Right renal pelvis (tissue), 4 donors: Measurements from ENCODE around the gene DES. TPM values are rescaled to one million over a fixed set of nuclear protein-coding genes. Genes with fewer than 3 reads are reported as not detected.

Source experiments
- DNase-seq, 4 donors: peaks; one replicate each; pipeline ENCODE4 v3.0.0-alpha.2; 2013; ENCODE audit warnings: low read depth in 4 of 4, low spot score in 3 of 4, missing footprints in 1 of 4
- polyA plus RNA-seq, 4 donors: library from polyadenylated mRNA; unstranded; fragments of 120-200 nt; gene quantifications; one replicate each; pipeline ENCODE4 v1.2.1, GENCODE V29; 2013; ENCODE audit not compliant: insufficient read length in 4 of 4

The DES gene
- polyA plus RNA-seq, 4 donors = 5.9 to 6.8 (median 6.6) TPM

DNA sequence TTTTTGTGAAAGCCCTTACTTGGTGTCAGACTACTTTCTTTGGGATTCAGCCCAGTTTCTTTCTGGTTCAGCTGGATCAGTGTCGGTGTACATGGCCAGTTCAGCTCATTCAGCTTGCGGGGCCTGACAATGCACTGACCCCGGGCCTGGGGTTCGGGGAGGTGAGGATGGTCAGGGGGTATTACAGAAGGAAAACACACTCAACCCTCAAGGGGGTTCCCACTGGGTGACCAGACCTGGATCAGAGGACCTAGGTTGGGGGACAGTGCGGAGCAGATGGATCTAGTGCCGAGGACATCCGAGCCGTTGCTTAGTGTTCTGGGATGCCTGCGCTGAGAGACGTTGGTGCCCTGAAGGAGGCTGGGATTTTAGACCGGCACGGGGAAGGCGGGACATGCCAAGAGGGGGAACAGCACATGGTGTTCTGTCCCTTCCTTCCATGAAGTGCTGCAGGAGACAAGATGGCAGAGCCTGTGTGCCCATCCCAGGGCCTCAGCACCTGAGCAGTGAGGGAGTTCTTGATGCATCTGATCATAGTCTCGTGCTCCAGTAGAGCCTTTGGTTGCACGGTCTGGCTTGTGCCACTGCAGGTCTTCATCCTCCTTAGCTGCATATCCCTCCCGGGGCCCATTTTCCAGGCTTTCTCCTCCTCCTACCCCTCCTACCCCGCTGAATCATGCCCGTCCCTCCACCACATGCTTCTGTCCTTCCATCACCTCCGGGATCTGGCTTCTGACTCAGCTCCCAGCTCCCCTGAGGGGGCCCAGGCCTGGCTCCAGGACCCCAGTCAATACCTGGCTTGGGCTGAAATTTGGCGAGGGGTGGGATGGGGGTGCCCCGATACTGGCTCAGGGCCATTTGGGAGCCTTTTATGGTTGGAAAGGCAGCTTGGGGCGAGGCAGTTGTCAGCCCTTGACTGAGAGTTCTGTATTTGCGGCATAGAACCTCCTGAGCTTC lies 34.5 kb downstream of the DES start:
- DNase-seq = no peak

DNA sequence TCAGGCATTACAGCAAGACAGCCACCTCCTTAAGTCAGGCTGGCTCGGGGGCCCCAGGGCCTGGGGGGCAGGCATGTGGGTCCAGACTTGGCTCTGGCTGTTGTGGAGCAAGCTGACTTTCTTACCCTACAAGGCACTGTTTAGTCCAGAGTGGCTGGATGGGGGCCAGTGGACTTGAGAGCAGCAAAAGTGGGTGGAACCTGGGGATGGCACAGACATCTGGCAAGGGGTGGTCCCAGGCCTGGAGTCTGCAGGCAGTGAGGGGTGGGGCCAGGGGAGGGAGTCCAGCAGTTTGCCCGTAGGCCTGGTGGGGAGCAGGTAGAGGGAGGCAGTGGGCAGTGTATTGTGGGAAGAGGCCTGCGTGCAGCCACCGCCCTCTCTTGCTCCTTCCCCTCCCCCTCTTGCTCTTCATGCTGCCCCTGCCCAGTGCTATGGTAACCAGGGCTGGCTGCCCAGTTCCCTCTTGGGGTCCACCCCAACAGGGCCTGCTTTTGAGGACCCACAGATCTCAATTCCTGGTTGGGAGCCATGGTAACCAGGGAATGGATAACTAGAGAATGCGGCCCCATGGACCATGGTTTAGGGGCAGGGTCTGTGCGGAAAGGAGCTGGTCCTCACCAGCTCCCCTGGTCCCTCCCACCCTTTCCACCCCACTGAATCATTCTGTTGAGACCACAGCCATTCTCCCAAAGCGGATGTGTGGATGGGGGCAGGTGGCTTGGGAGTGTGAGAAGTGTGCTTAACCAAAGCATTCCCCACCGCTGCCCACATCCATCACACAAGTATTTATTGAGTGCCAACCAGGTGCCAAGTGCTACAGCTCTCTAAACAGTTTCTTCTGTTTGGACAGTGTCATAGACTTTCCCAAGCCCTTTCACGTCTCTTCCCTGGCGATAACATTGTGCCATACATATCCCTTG lies 35.8 kb downstream of the DES start:
- DNase-seq = no peak

DNA sequence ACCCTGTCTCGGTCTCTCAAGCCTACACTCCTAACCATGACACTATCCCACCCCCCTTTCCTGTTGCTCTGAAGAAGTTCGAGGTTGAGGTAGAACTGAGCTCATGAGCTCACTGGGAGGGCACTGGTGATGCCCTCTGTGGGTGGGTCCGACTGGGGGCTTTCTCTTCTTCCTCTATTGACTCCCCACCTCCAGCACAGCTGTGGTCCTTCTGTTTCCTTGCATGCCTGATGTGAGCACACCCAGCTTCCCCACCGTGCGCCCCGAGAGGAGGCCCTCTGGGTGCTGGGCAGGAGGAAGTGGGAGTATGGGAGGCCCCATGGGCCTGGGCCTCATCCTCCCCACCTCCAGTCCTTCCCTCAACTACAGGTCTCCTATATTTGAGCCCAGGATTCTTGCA lies 37.4 kb downstream of the DES start:
- no peak for DNase-seq

DNA sequence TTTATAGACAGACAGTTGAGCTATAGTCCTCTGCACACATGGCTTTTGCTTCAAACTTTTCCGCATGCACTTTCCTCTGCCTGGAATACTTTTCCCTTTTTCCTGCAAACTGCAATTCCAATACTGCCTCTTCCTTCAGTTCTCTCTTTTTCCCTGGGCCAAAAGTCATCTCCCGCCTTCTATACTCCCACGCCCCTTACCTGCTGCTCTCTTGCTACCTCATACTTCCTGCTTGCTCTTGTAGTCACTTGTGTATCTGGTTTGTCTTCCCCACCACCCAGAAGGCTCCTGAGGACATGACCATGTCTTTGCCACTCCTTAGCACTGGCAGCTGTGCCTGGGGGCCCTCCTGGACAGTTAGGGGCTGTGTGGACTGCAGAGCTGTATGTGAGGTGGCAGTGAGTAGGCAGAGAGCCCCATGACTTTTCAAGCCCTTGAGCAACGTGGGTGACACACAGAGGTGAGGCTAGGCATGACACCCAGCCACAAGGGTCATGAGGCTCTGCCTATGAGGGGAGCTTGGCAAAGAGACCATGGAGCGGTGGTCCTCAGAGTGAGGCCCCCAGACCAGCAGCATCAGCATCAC lies 39.7 kb downstream of the DES start:
- DNase-seq = no peak

DNA sequence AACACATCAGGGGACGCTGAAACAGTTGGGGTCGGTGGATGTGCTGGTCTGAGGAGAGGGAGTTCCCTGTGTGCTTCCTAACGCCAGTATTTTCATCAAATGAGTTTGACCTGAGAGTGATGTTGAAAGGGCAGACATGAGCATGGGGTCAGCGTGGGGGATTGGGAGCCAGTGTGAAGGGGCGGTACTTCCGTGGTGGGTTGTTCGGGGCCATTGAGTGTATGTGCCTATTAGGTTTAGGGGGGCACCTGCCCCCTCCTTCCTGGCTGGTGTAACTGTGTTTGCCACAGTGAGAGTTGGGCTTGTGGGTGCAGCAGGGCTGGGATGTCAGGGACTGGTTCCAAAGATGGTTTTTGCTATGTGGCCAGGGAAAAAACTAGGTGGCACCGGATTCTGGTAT lies 40.8 kb downstream of the DES start:
- no peak for DNase-seq

DNA sequence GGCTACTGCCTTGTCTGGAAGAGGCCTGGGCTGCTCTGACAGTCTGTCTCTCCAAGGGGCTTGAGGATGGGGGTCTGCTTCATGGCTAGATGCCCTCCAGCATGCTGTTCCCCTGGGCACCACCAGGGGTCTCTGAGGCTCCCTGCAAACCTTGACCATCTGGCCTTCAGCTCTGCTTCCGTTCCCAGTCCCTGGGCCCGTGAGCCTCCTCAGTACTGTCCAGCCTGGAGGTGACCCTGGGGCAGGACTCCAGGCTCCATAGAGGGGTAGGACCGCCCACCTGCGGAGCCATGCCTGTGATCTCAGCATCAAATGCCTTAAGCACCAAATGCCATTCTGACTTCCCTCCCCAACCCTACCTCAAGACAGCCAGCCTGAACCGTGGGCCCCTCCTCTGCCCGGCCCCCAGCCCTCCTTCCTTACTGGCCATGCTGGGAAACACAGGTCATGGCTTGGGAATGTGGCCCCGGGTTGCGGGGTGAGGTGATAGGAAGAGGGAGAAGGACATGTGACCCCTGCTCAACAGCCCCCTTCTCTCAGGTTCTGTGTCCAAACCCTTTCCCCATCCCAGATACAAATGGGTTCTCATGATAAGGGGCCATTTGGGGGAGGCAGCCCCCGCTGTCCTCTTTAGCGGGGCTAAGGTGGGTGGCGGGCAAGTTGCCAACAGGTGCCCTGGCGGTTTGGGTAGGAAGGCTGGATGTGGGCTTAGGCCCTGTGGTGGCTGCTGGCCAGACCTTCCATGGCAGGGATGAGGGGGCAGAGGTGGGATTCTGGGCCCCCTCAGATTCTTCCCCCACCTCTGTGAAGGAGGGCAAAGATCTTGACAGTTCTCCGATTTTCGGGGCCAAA lies 41.5 kb downstream of the DES start:
- no peak for DNase-seq

DNA sequence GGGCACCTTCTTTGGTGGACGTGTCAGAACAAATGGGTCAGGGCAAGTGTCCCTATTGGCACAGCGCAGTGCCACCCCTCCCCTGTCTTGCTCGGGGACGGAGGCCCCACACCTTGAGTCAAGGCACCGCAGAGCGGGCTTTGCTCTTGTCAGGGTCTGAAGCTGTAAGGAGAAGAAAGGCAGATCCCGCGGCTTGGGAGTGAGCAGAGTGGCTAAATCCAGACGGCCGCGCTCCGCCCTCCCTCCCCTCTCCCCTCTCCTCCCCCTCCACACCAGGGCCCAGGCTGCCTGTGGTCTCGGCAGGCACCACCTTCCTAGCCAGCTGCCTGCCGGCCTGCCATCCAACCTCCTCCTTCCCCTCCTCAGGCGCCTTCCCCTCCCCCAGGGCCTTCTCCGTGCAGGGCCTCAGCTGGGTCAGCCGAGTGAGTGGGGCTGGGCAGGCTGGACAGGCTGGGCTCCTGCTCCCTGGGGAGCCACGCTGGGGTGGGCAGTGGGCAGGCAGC lies 42.3 kb downstream of the DES start:
- peak in 2 of 4 donors; percentile 50 to 63 for DNase-seq

DNA sequence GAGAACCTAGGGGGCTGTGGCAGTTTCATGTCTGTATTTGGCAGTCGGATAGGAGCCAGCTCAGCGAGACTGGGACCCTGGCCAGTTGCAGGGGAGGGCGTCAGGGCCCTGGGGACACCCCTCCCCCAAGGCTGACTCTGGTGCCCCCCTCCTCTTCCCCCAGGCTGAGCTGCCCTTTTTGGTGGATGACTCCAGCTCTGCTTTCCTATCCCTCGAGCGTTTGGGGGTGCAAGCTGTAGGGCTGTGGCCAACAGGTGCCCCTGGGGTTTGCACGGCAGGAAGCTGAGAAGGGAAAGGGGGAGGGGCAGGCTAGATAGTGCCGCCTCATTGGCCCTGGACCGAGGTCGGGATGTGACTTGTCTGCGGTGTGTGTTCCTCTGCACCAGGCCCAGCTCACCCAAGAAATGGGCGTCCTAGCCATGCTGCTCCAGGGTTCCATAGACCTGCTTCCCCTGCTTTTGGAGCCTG lies 42.9 kb downstream of the DES start:
- no peak for DNase-seq

DNA sequence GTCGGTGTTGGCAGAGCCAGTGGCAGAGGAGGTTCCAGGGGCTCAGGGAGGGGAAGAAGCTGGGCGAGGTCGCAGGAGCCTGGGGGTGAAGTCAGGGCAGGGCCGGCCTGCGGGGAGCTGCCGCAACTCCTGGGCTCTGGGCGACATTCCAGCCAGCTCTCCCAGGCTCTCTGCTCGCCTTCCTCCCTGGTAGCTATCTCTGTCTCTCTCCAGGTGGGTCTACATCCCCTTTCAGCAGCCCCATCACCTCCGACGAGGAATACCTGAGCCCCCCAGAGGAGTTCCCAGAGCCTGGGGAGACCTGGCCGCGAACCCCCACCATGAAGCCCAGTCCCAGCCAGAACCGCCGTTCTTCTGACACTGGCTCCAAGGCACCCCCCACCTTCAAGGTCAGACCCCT lies 43.5 kb downstream of the DES start:
- DNase-seq = no peak

DNA sequence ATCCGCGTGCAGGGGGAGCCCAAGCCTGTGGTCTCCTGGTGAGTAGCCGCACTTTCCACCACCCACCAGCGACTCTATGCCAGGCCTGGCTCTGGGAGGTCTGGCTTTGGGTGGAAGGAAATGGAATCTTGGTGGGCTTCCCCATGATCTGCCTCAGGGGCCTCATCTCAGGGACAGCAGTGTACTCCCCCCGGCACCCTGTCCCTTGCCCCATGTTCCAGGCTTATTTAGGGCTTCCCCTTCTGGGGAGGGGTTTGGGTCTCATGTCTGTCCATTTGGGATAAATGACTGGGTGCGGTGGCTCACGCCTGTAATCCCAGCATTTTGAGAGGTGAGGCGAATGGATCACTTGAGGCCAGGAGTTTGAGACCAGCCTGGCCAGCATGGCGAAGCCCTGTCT lies 44.2 kb downstream of the DES start:
- no peak for DNase-seq

DNA sequence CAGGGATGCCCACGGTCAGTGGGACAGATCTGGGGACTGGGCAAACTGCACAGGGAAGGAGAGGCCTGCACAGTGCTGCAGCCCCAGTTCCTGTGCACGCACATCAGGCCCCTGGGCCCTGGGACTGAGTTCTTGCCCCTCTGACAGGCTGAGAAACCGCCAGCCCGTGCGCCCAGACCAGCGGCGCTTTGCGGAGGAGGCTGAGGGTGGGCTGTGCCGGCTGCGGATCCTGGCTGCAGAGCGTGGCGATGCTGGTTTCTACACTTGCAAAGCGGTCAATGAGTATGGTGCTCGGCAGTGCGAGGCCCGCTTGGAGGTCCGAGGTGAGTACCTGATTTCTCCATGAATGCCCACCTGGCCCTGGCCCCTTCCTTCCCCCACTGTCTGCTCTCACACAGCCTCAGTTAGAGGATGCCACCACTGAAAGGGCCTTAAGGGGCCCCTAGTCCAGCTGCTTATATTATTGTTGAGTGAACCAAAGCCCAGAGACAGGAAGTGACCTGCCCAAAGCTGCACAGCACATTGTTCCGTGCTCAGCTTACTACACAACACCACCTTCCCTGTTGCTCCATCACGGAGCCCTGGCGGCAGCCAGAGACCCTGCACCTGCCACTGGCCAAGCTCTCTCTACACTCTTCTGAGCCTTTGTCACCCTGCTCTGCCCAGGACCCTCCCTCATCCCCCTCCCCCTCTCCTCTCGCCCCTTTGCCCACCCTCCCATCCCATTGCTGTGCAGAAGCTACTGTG lies 46.3 kb downstream of the DES start:
- DNase-seq = no peak

DNA sequence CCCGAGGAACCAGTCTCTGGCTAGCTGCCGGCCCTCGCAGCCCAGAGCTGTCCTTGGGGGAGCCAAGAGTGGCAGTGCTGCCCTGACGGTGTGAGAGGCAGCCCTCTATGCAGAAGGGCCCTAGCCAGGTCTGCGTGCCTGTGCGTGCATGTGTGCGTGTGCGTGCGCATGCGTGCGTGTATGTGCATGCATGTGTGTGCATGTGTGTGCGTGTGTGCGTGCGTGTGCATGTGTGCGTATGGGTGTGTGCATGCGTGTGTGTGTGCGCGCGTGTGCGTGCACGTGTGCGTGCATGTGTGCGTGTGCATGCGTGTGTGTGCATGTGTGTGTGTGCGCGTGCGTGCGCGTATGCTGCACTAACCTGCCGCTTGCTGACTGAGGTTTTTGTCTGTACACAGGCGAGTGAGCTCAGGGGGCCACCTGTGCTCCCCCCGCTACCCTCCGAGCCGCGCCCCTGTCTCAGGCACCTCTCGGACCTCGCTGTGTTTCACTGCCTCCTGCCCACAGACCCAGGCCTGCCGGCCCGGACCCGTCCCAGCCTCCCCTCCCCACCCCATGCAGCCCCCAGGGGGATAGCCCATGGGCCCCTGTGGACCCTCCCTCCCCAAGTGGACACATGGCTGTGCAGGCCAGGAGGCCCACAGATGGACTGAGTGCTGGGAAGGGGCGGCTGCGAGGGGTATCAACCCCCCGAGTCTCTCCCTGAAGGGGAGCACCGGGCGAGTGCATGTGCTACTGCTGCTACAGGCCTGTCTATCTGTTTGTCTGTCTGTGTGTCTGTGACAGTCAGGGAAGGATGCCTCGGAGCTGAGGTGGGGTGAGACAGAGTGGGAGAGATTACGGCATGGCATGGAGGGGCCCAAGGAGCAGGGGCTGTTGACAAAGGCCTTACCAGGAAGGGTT lies 47.7 kb downstream of the DES start:
- no peak for DNase-seq

DNA sequence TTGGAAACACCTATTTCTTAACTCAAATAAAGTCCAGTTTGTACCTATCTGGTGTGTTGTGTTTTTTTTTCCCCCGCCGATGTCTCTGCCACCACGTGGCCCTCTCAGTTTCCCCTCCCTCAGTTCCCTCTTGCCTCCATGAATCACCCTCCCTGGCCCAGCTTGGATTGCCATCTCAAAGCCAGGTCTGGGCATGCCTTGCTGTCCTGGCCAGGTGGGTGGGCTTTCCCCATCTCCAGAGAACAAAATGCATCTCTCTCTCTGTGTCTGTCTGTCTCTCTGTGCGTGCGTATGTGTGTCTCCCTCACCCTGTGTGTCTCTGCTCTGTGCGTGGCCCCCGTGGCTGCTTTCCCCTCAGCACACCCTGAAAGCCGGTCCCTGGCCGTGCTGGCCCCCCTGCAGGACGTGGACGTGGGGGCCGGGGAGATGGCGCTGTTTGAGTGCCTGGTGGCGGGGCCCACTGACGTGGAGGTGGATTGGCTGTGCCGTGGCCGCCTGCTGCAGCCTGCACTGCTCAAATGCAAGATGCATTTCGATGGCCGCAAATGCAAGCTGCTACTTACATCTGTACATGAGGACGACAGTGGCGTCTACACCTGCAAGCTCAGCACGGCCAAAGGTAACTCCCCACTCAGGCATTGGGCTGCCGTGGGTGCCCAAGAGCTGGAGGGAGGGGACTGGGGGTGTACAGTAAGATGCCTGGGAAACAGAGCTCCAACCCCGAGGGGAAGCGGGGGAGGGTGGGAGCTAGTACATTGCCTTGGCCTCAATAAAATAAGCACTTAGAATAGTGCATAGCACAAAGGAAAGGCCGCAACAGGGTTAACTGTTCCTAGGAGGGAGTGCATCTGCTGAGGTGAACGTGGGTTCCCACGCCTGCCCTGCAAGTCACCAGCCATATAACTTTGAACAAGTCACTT lies 48.9 kb downstream of the DES start:
- DNase-seq = no peak

DNA sequence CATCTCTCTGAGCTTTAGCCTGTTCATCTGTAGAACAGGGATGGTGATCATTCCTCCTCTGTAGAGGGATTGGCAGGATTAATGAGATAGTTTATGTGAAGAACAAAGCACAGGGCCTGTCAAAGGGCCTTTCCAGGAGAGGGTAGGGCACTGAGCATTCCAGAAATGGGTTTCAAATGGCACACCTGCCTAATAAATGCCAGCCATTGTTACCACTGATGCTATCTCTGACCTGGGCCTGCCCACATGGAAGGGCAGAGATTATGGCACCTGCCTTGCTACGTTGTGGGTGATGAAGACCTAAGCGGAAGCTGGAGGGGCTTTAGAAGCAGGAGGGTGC lies 49.5 kb downstream of the DES start:
- no peak for DNase-seq

DNA sequence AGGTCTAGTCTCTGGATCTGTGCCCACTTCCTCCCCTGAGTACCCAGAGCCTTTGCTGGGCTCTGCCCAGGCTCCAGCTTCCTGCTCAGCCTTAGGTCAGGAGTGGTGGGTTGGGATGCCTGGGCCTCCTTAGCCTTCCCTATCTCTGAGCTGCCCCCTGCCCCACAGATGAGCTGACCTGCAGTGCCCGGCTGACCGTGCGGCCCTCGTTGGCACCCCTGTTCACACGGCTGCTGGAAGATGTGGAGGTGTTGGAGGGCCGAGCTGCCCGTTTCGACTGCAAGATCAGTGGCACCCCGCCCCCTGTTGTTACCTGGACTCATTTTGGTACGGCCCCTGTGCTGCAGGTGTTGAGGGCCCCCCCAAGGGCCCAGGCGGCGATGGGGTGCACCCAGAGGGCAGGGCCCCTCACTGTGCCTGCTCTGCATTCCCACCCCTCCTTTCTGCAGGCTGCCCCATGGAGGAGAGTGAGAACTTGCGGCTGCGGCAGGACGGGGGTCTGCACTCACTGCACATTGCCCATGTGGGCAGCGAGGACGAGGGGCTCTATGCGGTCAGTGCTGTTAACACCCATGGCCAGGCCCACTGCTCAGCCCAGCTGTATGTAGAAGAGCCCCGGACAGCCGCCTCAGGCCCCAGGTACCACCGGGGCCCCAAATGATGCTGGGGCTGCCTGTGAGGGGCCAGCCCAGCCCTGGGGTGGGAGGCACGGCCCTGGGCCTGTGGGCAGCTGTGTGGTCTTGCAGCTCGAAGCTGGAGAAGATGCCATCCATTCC lies 50.4 kb downstream of the DES start:
- no peak for DNase-seq

DNA sequence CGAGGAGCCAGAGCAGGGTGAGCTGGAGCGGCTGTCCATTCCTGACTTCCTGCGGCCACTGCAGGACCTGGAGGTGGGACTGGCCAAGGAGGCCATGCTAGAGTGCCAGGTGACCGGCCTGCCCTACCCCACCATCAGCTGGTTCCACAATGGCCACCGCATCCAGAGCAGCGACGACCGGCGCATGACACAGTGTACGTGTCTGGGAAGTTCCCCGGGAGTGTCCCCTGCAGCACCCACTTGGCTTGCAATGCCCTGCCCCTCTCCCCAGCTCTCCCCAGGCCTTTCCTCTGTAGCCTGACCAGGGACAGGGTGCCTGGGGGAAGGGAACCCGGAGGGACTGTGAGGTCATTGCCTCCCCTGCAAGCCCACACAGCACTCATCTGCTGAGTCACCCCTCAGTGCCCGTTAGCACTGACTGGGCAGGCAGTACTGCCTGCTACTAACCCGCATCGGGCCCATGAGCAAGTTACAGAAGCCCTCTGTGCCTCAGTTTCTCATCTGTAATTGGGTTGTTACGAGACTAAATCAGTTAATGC lies 51.1 kb downstream of the DES start:
- DNase-seq = no peak
